ENCODE measurements around the gene PABPC1L. TPM values are rescaled to one million over a fixed set of nuclear protein-coding genes. Genes with fewer than 3 reads are reported as not detected.
"Not testable (repeated sequence)": the region's sequence is repeated elsewhere in the genome, so short reads cannot be mapped to it uniquely, and the experiment has no call there.

PABPC1L gene
- total RNA-seq, result 100 to 1,000 TPM in 1 of 2 donors, 10 to 100 TPM in 1; 41.8 to 105 TPM

- DNase-seq (peak; percentile 76 to 89 (median 82)), ATAC-seq (peak; percentile 89)
- H3K9me3 ChIP-seq, result no peaks in the 10 kb centered on the region
- TF ChIP-seq POLR2A (IDR thresholded peaks at IDR 0.05), result peak in 2 of 3 donors; percentile 47 to 61
- TF ChIP-seq, protein P1, sequence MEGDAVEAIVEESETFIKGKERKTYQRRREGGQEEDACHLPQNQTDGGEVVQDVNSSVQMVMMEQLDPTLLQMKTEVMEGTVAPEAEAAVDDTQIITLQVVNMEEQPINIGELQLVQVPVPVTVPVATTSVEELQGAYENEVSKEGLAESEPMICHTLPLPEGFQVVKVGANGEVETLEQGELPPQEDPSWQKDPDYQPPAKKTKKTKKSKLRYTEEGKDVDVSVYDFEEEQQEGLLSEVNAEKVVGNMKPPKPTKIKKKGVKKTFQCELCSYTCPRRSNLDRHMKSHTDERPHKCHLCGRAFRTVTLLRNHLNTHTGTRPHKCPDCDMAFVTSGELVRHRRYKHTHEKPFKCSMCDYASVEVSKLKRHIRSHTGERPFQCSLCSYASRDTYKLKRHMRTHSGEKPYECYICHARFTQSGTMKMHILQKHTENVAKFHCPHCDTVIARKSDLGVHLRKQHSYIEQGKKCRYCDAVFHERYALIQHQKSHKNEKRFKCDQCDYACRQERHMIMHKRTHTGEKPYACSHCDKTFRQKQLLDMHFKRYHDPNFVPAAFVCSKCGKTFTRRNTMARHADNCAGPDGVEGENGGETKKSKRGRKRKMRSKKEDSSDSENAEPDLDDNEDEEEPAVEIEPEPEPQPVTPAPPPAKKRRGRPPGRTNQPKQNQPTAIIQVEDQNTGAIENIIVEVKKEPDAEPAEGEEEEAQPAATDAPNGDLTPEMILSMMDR (IDR thresholded peaks at IDR 0.05), result no peak
- peaks cover 26% of the 10 kb centered on the region for H3K4me1 ChIP-seq
- WGBS, 2 donors, result 1 to 3% methylated on average over 13 to 57 of the region's 61 CpGs
- H3K27ac ChIP-seq, result peak within 1 kb of the TSS in 3 of 4 donors; percentile 40 to 66 (median 47)
- H3K4me3 ChIP-seq, result peak within 1 kb of the TSS; percentile 46 to 83
- intact Hi-C loops (cut with DNase I), result no loop called here
- H3K36me3 ChIP-seq (replicated peaks in 1 of 2; ENCODE audit: insufficient read depth in 1 of 2, low read depth in 2 of 2), result peaks cover under 1 to 4% of the 10 kb centered on the region in 2 donors
- no peaks in the 10 kb centered on the region for H3K27me3 ChIP-seq
These were observed at the start of gene PABPC1L for GRCh38 chr20:44909872-44910689. TSS of gene PABPC1L (plus strand) at chr20:44910060. CDS start at chr20:44910144, 84 bp downstream.

DNA sequence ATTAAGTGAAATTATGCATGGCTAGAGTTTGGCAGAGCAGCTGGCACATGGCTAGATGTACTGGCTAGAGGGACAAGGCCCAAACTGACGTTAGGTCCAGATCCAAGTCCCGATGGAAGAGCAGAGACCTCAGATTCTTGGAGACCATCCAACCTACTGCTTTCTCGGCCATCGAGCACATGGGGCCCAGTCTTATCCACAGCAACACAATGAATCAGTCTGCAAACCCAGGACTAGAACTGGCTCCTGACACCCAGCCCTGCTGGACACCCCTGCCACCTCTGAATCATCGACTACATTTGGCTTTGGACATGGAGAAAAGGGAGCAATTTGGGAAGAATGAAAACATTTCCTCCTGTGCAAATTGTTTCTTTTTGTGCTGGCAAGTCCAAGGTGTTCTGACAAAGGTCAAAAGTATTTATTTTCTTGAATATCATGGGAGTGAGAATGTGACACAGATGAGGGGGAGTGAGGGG is 48.3 kb upstream of the PABPC1L start:
- TF ChIP-seq POLR2A (IDR thresholded peaks at IDR 0.05), result no peak
- TF ChIP-seq, protein P1 (IDR thresholded peaks at IDR 0.05), result no peak
- H3K36me3 ChIP-seq (replicated peaks in 1 of 2; ENCODE audit: insufficient read depth in 1 of 2, low read depth in 2 of 2), result no peaks in the 10 kb centered on the region
- DNase-seq (peak in 3 of 4 donors; percentile 13 to 43 (median 33)), ATAC-seq (peak; percentile 59)
- H3K27ac ChIP-seq, result peak overlapping the region in 2 of 4 donors; percentile 54 to 59
- intact Hi-C loops (cut with DNase I), result no loop called here
- H3K27me3 ChIP-seq, result no peaks in the 10 kb centered on the region
- WGBS, 2 donors, result 10 to 20% methylated on average over 5 of the region's 5 CpGs
- H3K9me3 ChIP-seq, result no peaks in the 10 kb centered on the region
- H3K4me1 ChIP-seq, result peaks cover 28% of the 10 kb centered on the region
- H3K4me3 ChIP-seq, result no peak overlapping the region

- H3K4me1 ChIP-seq, result peaks cover 23% of the 10 kb centered on the region
- intact Hi-C loops (cut with DNase I), result no loop called here
- 84 to 94% methylated on average over 2 of the region's 2 CpGs for WGBS, 2 donors
- no peak for DNase-seq
- no peak for ATAC-seq
- H3K4me3 ChIP-seq, result no peak overlapping the region
- no peaks in the 10 kb centered on the region for H3K9me3 ChIP-seq
- H3K27ac ChIP-seq, result peak overlapping the region in 3 of 4 donors; percentile 25 to 59 (median 54)
- no peaks in the 10 kb centered on the region for H3K27me3 ChIP-seq
- TF ChIP-seq POLR2A (IDR thresholded peaks at IDR 0.05), result no peak
- TF ChIP-seq, protein P1 (IDR thresholded peaks at IDR 0.05), result no peak
- H3K36me3 ChIP-seq (replicated peaks in 1 of 2; ENCODE audit: insufficient read depth in 1 of 2, low read depth in 2 of 2), result no peaks in the 10 kb centered on the region
These were observed 47.6 kb upstream of the PABPC1L start for GRCh38 chr20:44862286-44862685.

- peaks cover 28% of the 10 kb centered on the region for H3K4me1 ChIP-seq
- H3K27ac ChIP-seq; H3K36me3 ChIP-seq (replicated peaks in 1 of 2; ENCODE audit: insufficient read depth in 1 of 2, low read depth in 2 of 2); intact Hi-C loops (cut with DNase I); H3K27me3 ChIP-seq; H3K9me3 ChIP-seq; H3K4me3 ChIP-seq: not testable (repeated sequence)
- peak; percentile 51 for ATAC-seq
- WGBS, 2 donors, result 48 to 49% methylated on average over 4 of the region's 4 CpGs
- DNase-seq, result peak in 2 of 4 donors; percentile 32 to 38
These were observed 46.3 kb upstream of the PABPC1L start for GRCh38 chr20:44863365-44864084.

DNA sequence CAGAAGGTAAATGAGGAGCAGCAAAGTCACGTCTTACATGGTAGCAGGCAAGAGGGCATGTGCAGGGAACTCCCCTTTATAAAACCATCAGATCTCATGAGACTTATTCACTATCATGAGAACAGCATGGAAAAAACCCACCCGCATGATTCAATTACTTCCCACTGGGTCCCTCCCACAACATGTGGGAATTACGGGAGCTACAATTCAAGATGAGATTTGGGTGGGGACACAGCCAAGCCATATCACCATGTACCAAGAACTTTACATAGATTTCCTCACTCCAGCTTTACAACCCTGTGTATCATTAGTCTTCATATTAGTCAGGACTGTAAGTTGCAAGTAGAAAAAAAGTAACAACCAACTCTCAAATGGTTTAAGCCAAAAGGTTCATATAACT is 45.4 kb upstream of the PABPC1L start:
- WGBS, 2 donors, result 88 to 90% methylated on average over 3 of the region's 3 CpGs
- H3K4me3 ChIP-seq; DNase-seq; H3K36me3 ChIP-seq (replicated peaks in 1 of 2; ENCODE audit: insufficient read depth in 1 of 2, low read depth in 2 of 2); ATAC-seq; intact Hi-C loops (cut with DNase I); H3K9me3 ChIP-seq; H3K27me3 ChIP-seq; H3K27ac ChIP-seq: not testable (repeated sequence)
- H3K4me1 ChIP-seq, result peaks cover 28% of the 10 kb centered on the region

Measured in body of pancreas (tissue), 4 donors.